GM12873 (cell line): Measurements from ENCODE around the gene ANHX.

Experiments
- CTCF ChIP-seq: IDR thresholded peaks from 2 replicates; pipeline ENCODE4 v1.5.1; 2012; ENCODE audit warnings: low read depth, mild to moderate bottlenecking, moderate library complexity, low read length, control low read depth; ENCODE audit not compliant: insufficient read depth; ENCODE audit errors: missing control alignments

The ANHX gene

GRCh38 chr12:133172491-133172890 lies 63.2 kb downstream of the ANHX start:
- no peak for TF ChIP-seq CTCF
